Cardiac muscle cell (in vitro differentiated cells and primary cell): Measurements from ENCODE around the gene POFUT2. TPM values are rescaled to one million over a fixed set of nuclear protein-coding genes. Genes with fewer than 3 reads are reported as not detected.

Experiments used
- DNase-seq, 2 donors: peaks; one replicate each; pipeline versions ENCODE4 v3.0.0 to v3.0.0-alpha.2; 2010 to 2017; ENCODE audit warnings: low read depth in 1 of 2, low spot score in 1 of 2
- H3K27ac ChIP-seq: fragments of 200-600 bp; sonication (generic); 2 replicates; pipeline ENCODE4 v1.5.1; 2016
- H3K27me3 ChIP-seq: fragments of 200-600 bp; sonication (generic); 2 replicates; pipeline ENCODE4 v1.6.0; 2016; ENCODE audit warnings: control low read depth
- H3K36me3 ChIP-seq: fragments of 200-600 bp; sonication (generic); 2 replicates; pipeline ENCODE4 v1.5.1; 2016; ENCODE audit warnings: control low read depth
- H3K4me1 ChIP-seq: fragments of 200-600 bp; sonication (generic); 2 replicates; pipeline ENCODE4 v1.8.1; 2017; ENCODE audit warnings: low read depth, mild to moderate bottlenecking, mixed run types
- H3K4me3 ChIP-seq: fragments of 200-600 bp; sonication (generic); 2 replicates; pipeline ENCODE4 v1.5.1; 2016; ENCODE audit warnings: mild to moderate bottlenecking
- H3K9me3 ChIP-seq: fragments of 200-600 bp; sonication (generic); 2 replicates; pipeline ENCODE4 v1.5.1; 2017; ENCODE audit warnings: low read depth, mild to moderate bottlenecking, control low read depth
- CTCF ChIP-seq: IDR thresholded peaks from 2 replicates; pipeline ENCODE4 v1.5.1; 2012; ENCODE audit warnings: low read depth, mild to moderate bottlenecking, low read length
- polyA plus RNA-seq: library from polyadenylated mRNA; unstranded; fragments of >200 nt; fragmentation: Nextera tagmentation; extraction: Ambion mirVana; gene quantifications from 2 replicates; pipeline ENCODE4 v1.2.1, GENCODE V29; 2016
- total RNA-seq: library from RNA; depleted of rRNA; stranded (reverse); fragments of >200 nt; gene quantifications from 2 replicates; pipeline ENCODE4 v1.2.3, GENCODE V29; 2016

The POFUT2 gene
- total and polyA plus RNA-seq, 2 experiments from 2014 or later, result 46.1 to 46.8 TPM

GRCh38 chr21:45282283-45283034 lies 5.2 kb downstream of the POFUT2 start:
- Histone ChIP-seq H3K36me3 (peaks cover 54% of the 10 kb centered on the region), H3K4me3 (no peak overlapping the region), H3K27ac (no peak overlapping the region), H3K4me1 (no peaks in the 10 kb centered on the region), H3K9me3 (no peaks in the 10 kb centered on the region), H3K27me3 (no peaks in the 10 kb centered on the region)
- no peak for DNase-seq
- TF ChIP-seq CTCF, result no peak

GRCh38 chr21:45281411-45282282 lies 6.0 kb downstream of the POFUT2 start:
- Histone ChIP-seq H3K27ac (no peak overlapping the region), H3K27me3 (no peaks in the 10 kb centered on the region), H3K9me3 (no peaks in the 10 kb centered on the region), H3K4me3 (no peak overlapping the region), H3K36me3 (peaks cover 62% of the 10 kb centered on the region), H3K4me1 (no peaks in the 10 kb centered on the region)
- TF ChIP-seq CTCF, result no peak
- DNase-seq, result no peak

- H3K27ac ChIP-seq, result no peak overlapping the region
- H3K36me3 ChIP-seq, result peaks cover 65% of the 10 kb centered on the region
- H3K4me1 ChIP-seq, result no peaks in the 10 kb centered on the region
Observed at GRCh38 chr21:45280969-45281368, 6.7 kb downstream of the POFUT2 start.

GRCh38 chr21:45280178-45280821 lies 7.4 kb downstream of the POFUT2 start:
- no peaks in the 10 kb centered on the region for H3K9me3 ChIP-seq
- peaks cover 63% of the 10 kb centered on the region for H3K36me3 ChIP-seq
- no peaks in the 10 kb centered on the region for H3K4me1 ChIP-seq
- no peak for TF ChIP-seq CTCF
- H3K27ac ChIP-seq, result no peak overlapping the region
- no peaks in the 10 kb centered on the region for H3K27me3 ChIP-seq
- H3K4me3 ChIP-seq, result no peak overlapping the region
- DNase-seq, result no peak

More at GRCh38 chr21:45280969-45281368, 6.7 kb downstream of the POFUT2 start:
- no peaks in the 10 kb centered on the region for H3K9me3 ChIP-seq
- no peak for TF ChIP-seq CTCF
- no peak overlapping the region for H3K4me3 ChIP-seq
- H3K27me3 ChIP-seq, result no peaks in the 10 kb centered on the region
- no peak for DNase-seq

GRCh38 chr21:45279446-45280177 lies 8.1 kb downstream of the POFUT2 start:
- Histone ChIP-seq H3K4me3 (no peak overlapping the region), H3K27ac (no peak overlapping the region), H3K9me3 (no peaks in the 10 kb centered on the region), H3K36me3 (peaks cover 62% of the 10 kb centered on the region), H3K4me1 (no peaks in the 10 kb centered on the region), H3K27me3 (no peaks in the 10 kb centered on the region)
- no peak for TF ChIP-seq CTCF
- no peak for DNase-seq
